C4-2B (cell line): ENCODE data around the gene RNF7.

Experiments used
- CTCF ChIP-seq: fragments of 450-650 bp; conservative IDR thresholded peaks from 2 replicates; pipeline ENCODE4 v1.5.1; 2017; ENCODE audit warnings: mild to moderate bottlenecking
- ZFX ChIP-seq: fragments of 450-650 bp; IDR thresholded peaks from 2 replicates; pipeline ENCODE4 v1.6.1; 2017

DNA sequence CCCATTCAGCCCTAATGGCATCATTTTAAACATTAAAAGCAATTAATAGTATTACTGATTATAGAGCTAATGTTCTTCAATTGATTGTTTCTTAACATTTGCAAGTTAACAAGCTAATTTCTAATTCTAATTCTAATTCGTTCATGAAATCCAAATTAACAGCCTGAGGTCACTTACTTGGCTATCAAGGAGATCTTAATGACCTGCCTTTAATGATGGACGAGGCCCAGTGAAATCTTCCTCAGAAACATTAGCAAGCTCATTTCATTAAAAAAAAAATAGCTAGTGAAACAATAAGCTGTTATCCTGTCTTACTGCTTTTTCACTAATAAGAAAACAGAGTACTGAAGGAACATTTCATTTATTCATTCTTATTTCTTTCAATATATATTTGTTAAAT is 15.4 kb upstream of the RNF7 start:
- no peak for TF ChIP-seq CTCF
- TF ChIP-seq ZFX, result no peak
